ENCODE data around the gene ZNF692. TPM values are rescaled to one million over a fixed set of nuclear protein-coding genes. Genes with fewer than 3 reads are reported as not detected.

ZNF692 gene
- total RNA-seq, 1 experiment from 2014 or later = 59.1 TPM

- no peaks in the 10 kb centered on the region for H3K36me3 Mint-ChIP-seq
- no peak for ATAC-seq
- H3K4me3 Mint-ChIP-seq = no peak overlapping the region
- peaks cover 24% of the 10 kb centered on the region for H3K4me1 Mint-ChIP-seq
- no peak overlapping the region for H3K27ac Mint-ChIP-seq
- DNase-seq (ENCODE audit: low spot score) = no peak
- CTCF ChIA-PET = no interaction called here
- H3K27me3 Mint-ChIP-seq (ENCODE audit: low read depth) = peaks cover 18% of the 10 kb centered on the region
- POLR2A ChIA-PET = no interaction called here
- TF ChIP-seq CDX4 (CRISPR knock-in tag; IDR thresholded peaks at IDR 0.05; ENCODE audit: borderline replicate concordance) (no peak), ATF6 (CRISPR knock-in tag; IDR thresholded peaks at IDR 0.05) (no peak), ZBTB21 (CRISPR knock-in tag; IDR thresholded peaks at IDR 0.05; ENCODE audit: borderline replicate concordance) (no peak), AR (CRISPR knock-in tag; IDR thresholded peaks at IDR 0.05) (no peak), ATF2 (CRISPR knock-in tag; IDR thresholded peaks at IDR 0.05; ENCODE audit: borderline replicate concordance, low read depth) (no peak), IRF2 (CRISPR knock-in tag; IDR thresholded peaks at IDR 0.05; ENCODE audit: borderline replicate concordance, low read depth) (no peak), FOXP1 (CRISPR knock-in tag; IDR thresholded peaks at IDR 0.05; ENCODE audit: borderline replicate concordance) (no peak), NFYB (CRISPR knock-in tag; conservative IDR thresholded peaks at IDR 0.05; ENCODE audit: low read depth) (no peak)
- no peaks in the 10 kb centered on the region; the same call in 1 of the 2 replicates for H3K9me3 Mint-ChIP-seq
Observed at GRCh38 chr1:248894837-248895236, 36.0 kb upstream of the ZNF692 start.

DNA sequence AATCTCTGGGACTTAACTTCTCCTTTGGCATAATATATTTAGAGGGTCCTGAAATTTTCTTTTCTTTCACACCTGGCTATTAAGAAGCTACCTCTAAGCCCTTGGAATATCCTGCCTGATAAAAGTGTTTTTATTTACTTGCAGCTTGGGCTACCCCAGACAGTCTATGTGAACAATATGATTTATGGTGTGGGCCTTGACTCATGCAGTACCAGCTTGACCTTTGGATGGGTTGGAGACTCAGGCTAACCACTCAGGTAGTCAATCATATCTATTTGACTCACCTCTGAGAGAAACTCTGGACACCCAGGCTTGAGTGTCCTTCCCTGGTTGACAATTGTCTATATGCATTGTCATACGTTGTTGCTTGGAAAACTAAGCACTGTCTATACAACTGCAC, 33.7 kb upstream of the ZNF692 start:
- Mint-ChIP-seq H3K9me3 (no peaks in the 10 kb centered on the region), H3K4me3 (no peak overlapping the region), H3K4me1 (peaks cover 17% of the 10 kb centered on the region), H3K27ac (no peak overlapping the region), H3K36me3 (no peaks in the 10 kb centered on the region), H3K27me3 (ENCODE audit: low read depth) (peaks cover 9% of the 10 kb centered on the region)
- ChIA-PET POLR2A (no interaction called here), CTCF (interaction anchor here (1.0 kb wide), 1 partner anchor 8 kb away, joined by 3 read pairs; no protein-coding TSS in a partner anchor)
- DNase-seq (ENCODE audit: low spot score) = no peak
- TF ChIP-seq GRHL2 (CRISPR knock-in tag; IDR thresholded peaks at IDR 0.05; ENCODE audit: insufficient replicate concordance, severe bottlenecking) (no peak), KAT7 (CRISPR knock-in tag; IDR thresholded peaks at IDR 0.05; ENCODE audit: borderline replicate concordance) (no peak), SMAD3 (CRISPR knock-in tag; IDR thresholded peaks at IDR 0.05; ENCODE audit: borderline replicate concordance) (no peak)
- no peak for ATAC-seq

DNA sequence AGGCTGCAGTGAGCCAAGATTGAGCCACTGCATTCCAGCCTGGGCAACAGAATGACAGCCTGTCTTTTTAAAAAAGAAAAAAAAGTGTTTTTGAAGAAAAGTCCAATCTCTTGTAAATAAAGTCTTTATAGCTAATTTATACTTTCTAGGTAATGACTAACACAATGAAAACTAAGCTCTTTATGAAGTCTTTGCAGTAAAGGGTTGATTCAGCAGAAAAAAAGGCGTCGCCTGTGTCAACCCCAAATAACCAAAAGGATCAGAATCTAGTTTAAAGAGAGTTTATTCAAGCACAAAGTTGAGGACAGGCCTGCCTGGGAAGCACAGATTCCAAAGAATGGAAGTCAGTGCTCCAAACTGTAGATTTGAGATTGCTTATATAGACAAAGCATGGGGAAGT, 32.9 kb upstream of the ZNF692 start:
- ATAC-seq = no peak

More for the DNA sequence above, 32.9 kb upstream of the ZNF692 start:
- H3K27me3 Mint-ChIP-seq (ENCODE audit: low read depth) = peaks cover 9% of the 10 kb centered on the region
- H3K4me3 Mint-ChIP-seq = no peak overlapping the region
- no peak for DNase-seq (ENCODE audit: low spot score)
- no peaks in the 10 kb centered on the region for H3K36me3 Mint-ChIP-seq
- no peak overlapping the region for H3K27ac Mint-ChIP-seq
- H3K9me3 Mint-ChIP-seq = no peaks in the 10 kb centered on the region
- peaks cover 14% of the 10 kb centered on the region for H3K4me1 Mint-ChIP-seq
- ChIA-PET POLR2A (no interaction called here), CTCF (interaction anchor here (1.0 kb wide), 1 partner anchor 9 kb away, joined by 3 read pairs; no protein-coding TSS in a partner anchor)
- TF ChIP-seq ZBTB21 (CRISPR knock-in tag; IDR thresholded peaks at IDR 0.05; ENCODE audit: borderline replicate concordance) = no peak
- TF ChIP-seq SOX15 (CRISPR knock-in tag; IDR thresholded peaks at IDR 0.05) = no peak
